ENCODE data around the gene SERPINB2. TPM values are rescaled to one million over a fixed set of nuclear protein-coding genes. Genes with fewer than 3 reads are reported as not detected.

SERPINB2 gene
- total RNA-seq, 1 experiment from 2014 or later, result not detected

GRCh38 chr18:63878343-63878742, 9.2 kb upstream of the SERPINB2 start:
- Mint-ChIP-seq H3K27me3 (ENCODE audit: low read depth) (no peaks in the 10 kb centered on the region), H3K4me1 (no peaks in the 10 kb centered on the region), H3K36me3 (no peaks in the 10 kb centered on the region), H3K27ac (no peak overlapping the region), H3K9me3 (peaks cover 3% of the 10 kb centered on the region; the same call in 1 of the 2 replicates), H3K4me3 (no peak overlapping the region)
- DNase-seq (ENCODE audit: low spot score) (no peak), ATAC-seq (no peak)
- ChIA-PET POLR2A (no interaction called here), CTCF (no interaction called here)
- TF ChIP-seq ARID4B (CRISPR knock-in tag; IDR thresholded peaks at IDR 0.05; ENCODE audit: borderline replicate concordance) (no peak), E2F1 (CRISPR knock-in tag; IDR thresholded peaks at IDR 0.05) (no peak), ZNF232 (CRISPR knock-in tag; IDR thresholded peaks at IDR 0.05) (no peak), USF1 (CRISPR knock-in tag; IDR thresholded peaks at IDR 0.05) (no peak), MLX (CRISPR knock-in tag; IDR thresholded peaks at IDR 0.05) (no peak), ZNF532 (CRISPR knock-in tag; IDR thresholded peaks at IDR 0.05; ENCODE audit: borderline replicate concordance) (no peak), NR2C2 (CRISPR knock-in tag; IDR thresholded peaks at IDR 0.05) (no peak), ZNF425 (CRISPR knock-in tag; conservative IDR thresholded peaks at IDR 0.05) (no peak), FOXJ3 (CRISPR knock-in tag; IDR thresholded peaks at IDR 0.05; ENCODE audit: borderline replicate concordance) (no peak), PRDM15 (CRISPR knock-in tag; IDR thresholded peaks at IDR 0.05) (no peak), MXD4 (CRISPR knock-in tag; IDR thresholded peaks at IDR 0.05; ENCODE audit: borderline replicate concordance) (no peak), USF2 (CRISPR knock-in tag; IDR thresholded peaks at IDR 0.05) (no peak), TCF7 (CRISPR knock-in tag; IDR thresholded peaks at IDR 0.05; ENCODE audit: low read depth) (no peak), SP1 (CRISPR knock-in tag; conservative IDR thresholded peaks at IDR 0.05) (no peak), ZNF281 (CRISPR knock-in tag; IDR thresholded peaks at IDR 0.05) (no peak)

Measured in WTC11 (cell line).